Vagina (tissue), 2 donors: ENCODE measurements around the gene CFAP46. TPM values are rescaled to one million over a fixed set of nuclear protein-coding genes. Genes with fewer than 3 reads are reported as not detected.
"Not testable (repeated sequence)": the region's sequence is repeated elsewhere in the genome, so short reads cannot be mapped to it uniquely, and the experiment has no call there.

Experiments
- DNase-seq, 2 donors: peaks; one replicate each; pipeline ENCODE4 v3.0.0-alpha.2; 2017; ENCODE audit errors: extremely low spot score in 2 of 2
- H3K27ac ChIP-seq: fragments of 200-600 bp; sonication (generic); one replicate; pipeline ENCODE4 v1.5.1; 2019
- H3K27me3 ChIP-seq: fragments of 200-600 bp; sonication (generic); one replicate; pipeline ENCODE4 v1.5.1; 2019
- H3K36me3 ChIP-seq, 2 donors: fragments of 200-600 bp; sonication (generic); one replicate each; pipeline ENCODE4 v1.5.1; 2017 to 2019
- H3K4me1 ChIP-seq: fragments of 200-600 bp; sonication (generic); one replicate; pipeline ENCODE4 v1.5.1; 2019
- H3K4me3 ChIP-seq, 2 donors: fragments of 200-600 bp; sonication (generic); 1 replicate in 1 of 2; 2 replicates in 1 of 2; pipeline ENCODE4 v1.5.1; 2016 to 2019
- H3K9me3 ChIP-seq: fragments of 200-600 bp; sonication (generic); one replicate; pipeline ENCODE4 v1.5.1; 2019
- POLR2A ChIP-seq, 2 donors: fragments of 450-650 bp; IDR thresholded peaks; one replicate each; pipeline ENCODE4 v1.6.1; 2017; ENCODE audit warnings: antibody characterized with exemption in 2 of 2, mild to moderate bottlenecking in 2 of 2, moderate library complexity in 2 of 2
- POLR2AphosphoS5 ChIP-seq, 2 donors: sonication (generic); formaldehyde crosslinking; IDR thresholded peaks; one replicate each; pipeline ENCODE4 v1.9.0; 2017; ENCODE audit warnings: antibody characterized with exemption in 2 of 2, mild to moderate bottlenecking in 2 of 2, low read depth in 1 of 2; ENCODE audit not compliant: insufficient read depth in 1 of 2
- intact Hi-C: fragments of 100-400 bp; cut with DNase I; formaldehyde crosslinking; loops from one replicate; pipeline ENCODE4 v1.15.1; 2023
- total RNA-seq: library from RNA; depleted of rRNA; stranded (reverse); fragments of >200 nt; gene quantifications from one replicate; pipeline ENCODE4 v1.2.3, GENCODE V29; 2016
- TF ChIP-seq, protein P1 (sequence below), 3 experiments: fragments of 450-650 bp in 2 of 3; fragments of 200-600 bp in 1 of 3; sonication (generic) in 1 of 3; IDR thresholded peaks; one replicate each; pipeline ENCODE4 v1.5.1; 2017 to 2019; ENCODE audit warnings: antibody characterized with exemption in 3 of 3, mild to moderate bottlenecking in 2 of 3, moderate library complexity in 2 of 3

CFAP46 gene
- total RNA-seq, 1 donor from 2014 or later, result not detected

DNA sequence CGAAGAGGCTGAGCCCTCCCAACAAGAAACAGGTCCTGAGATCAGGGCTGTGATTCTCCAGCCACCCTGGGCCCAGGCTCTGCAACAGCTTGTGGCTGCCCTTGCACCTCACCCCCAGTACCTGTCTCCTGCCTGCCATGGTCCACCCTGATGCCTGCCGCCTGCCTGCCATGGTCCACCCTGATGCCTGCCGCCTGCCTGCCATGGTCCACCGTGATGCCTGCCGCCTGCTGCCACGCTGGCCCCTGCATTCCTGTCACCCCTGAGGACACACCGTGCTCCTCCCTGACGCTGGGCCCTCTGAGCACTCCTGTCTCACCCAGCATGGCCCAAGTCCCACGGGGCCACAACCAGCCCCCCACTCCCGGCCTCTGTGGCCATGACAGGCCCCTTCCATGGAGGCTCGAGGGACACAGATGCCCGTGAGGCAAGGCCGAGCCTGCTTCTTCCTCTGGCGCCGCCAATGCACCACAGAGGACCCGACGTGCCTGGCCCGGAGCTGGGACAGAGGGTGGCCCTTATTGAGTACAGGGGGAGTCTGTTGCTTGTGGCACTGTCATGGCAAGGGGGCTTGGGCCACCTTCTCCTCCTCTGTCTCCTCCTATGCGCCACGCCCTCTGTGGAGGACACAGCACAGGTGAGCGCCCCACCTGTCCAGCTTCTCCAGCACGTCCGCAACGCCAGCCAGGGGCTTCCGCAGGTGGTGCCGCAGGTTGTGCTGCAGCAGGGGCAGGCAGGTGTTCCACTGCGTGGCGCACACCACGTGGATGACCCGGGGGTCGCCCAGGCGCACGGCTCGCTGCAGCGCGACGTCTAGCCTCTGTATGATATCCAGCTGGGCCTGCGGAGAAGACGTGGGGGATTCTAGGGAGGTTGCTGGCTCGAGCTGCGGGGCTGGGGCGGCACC lies 18.1 kb downstream of the CFAP46 start:
- no peak for DNase-seq
- no peaks in the 10 kb centered on the region for H3K9me3 ChIP-seq
- no peaks in the 10 kb centered on the region for H3K4me1 ChIP-seq
- no peaks in the 10 kb centered on the region for H3K36me3 ChIP-seq
- no peak overlapping the region for H3K27ac ChIP-seq
- H3K4me3 ChIP-seq, result no peak overlapping the region
- intact Hi-C loops, result no loop called here
- no peaks in the 10 kb centered on the region for H3K27me3 ChIP-seq
- TF ChIP-seq POLR2A (IDR thresholded peaks at IDR 0.05) (no peak), POLR2AphosphoS5 (IDR thresholded peaks at IDR 0.05; ENCODE audit: insufficient read depth in 1 of 2, low read depth in 1 of 2) (no peak)
- TF ChIP-seq, protein P1, sequence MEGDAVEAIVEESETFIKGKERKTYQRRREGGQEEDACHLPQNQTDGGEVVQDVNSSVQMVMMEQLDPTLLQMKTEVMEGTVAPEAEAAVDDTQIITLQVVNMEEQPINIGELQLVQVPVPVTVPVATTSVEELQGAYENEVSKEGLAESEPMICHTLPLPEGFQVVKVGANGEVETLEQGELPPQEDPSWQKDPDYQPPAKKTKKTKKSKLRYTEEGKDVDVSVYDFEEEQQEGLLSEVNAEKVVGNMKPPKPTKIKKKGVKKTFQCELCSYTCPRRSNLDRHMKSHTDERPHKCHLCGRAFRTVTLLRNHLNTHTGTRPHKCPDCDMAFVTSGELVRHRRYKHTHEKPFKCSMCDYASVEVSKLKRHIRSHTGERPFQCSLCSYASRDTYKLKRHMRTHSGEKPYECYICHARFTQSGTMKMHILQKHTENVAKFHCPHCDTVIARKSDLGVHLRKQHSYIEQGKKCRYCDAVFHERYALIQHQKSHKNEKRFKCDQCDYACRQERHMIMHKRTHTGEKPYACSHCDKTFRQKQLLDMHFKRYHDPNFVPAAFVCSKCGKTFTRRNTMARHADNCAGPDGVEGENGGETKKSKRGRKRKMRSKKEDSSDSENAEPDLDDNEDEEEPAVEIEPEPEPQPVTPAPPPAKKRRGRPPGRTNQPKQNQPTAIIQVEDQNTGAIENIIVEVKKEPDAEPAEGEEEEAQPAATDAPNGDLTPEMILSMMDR (IDR thresholded peaks at IDR 0.05), result no peak

- H3K27me3 ChIP-seq, H3K4me1 ChIP-seq, intact Hi-C loops, H3K9me3 ChIP-seq, H3K4me3 ChIP-seq, H3K36me3 ChIP-seq, H3K27ac ChIP-seq, DNase-seq: not testable (repeated sequence)
Observed at GRCh38 chr10:132923384-132923783, 19.0 kb downstream of the CFAP46 start.

- Histone ChIP-seq H3K4me3 (no peak overlapping the region), H3K27ac (no peak overlapping the region), H3K4me1 (no peaks in the 10 kb centered on the region), H3K9me3 (no peaks in the 10 kb centered on the region), H3K27me3 (no peaks in the 10 kb centered on the region), H3K36me3 (no peaks in the 10 kb centered on the region)
- no peak for DNase-seq
- TF ChIP-seq, protein P1 (IDR thresholded peaks at IDR 0.05), result no peak
- TF ChIP-seq POLR2A (IDR thresholded peaks at IDR 0.05) (no peak), POLR2AphosphoS5 (IDR thresholded peaks at IDR 0.05; ENCODE audit: insufficient read depth in 1 of 2, low read depth in 1 of 2) (no peak)
- intact Hi-C loops, result no loop called here
Observed at GRCh38 chr10:132922872-132923271, 19.5 kb downstream of the CFAP46 start.

DNA sequence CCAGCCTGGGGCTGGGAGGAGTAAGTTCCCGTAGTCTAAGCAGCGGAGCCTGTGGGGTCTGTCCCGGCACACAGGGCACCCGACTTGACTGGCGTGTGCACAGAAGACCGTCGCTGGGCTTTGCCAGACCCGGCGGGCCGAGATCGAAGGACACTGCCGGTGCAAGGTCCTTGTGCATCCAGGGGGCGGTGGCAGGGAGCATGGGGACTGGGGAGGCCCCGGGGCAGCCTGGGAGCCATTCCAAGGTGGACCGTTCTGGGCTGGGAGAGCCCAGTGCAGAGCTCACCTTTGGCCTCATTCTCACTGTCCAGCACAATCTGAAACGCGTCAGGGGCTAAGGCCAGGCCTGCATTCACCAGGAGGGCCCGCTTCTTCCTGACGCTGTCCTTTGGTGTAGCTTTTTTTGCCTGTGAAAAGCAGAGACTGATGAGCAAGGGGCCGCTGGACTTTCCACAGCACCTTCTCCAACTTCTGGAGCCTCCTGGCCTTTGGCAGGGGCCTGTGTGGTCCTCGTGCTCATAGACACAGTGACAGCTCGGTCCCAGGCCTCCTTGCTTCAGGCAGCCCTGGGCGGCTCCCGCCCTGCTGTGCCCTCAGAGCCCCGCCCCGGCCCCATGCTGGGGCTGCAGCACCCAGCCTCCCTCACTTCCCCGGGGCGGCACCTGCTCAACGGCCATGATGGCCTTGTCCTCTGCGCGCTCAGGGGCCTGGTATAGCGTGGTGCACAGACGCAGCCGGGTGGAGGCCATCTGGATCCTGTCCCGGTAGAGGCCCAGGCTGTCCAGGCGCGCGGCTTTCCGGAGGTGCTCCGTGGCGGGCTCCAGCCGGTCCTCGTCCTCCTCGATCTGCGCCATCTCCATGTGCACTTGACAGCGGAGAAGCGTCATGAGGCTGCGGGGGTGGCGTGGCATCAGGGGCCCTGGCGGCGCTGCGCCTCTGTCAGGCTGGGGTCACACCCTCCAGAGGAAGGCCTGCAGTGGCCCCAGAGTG lies 20.3 kb downstream of the CFAP46 start:
- DNase-seq, result no peak
- TF ChIP-seq, protein P1 (IDR thresholded peaks at IDR 0.05), result no peak
- TF ChIP-seq POLR2AphosphoS5 (IDR thresholded peaks at IDR 0.05; ENCODE audit: insufficient read depth in 1 of 2, low read depth in 1 of 2) (no peak), POLR2A (IDR thresholded peaks at IDR 0.05) (no peak)
- Histone ChIP-seq H3K27ac (no peak overlapping the region), H3K27me3 (no peaks in the 10 kb centered on the region), H3K9me3 (no peaks in the 10 kb centered on the region), H3K36me3 (no peaks in the 10 kb centered on the region), H3K4me1 (no peaks in the 10 kb centered on the region), H3K4me3 (no peak overlapping the region)
- intact Hi-C loops, result no loop called here

DNA sequence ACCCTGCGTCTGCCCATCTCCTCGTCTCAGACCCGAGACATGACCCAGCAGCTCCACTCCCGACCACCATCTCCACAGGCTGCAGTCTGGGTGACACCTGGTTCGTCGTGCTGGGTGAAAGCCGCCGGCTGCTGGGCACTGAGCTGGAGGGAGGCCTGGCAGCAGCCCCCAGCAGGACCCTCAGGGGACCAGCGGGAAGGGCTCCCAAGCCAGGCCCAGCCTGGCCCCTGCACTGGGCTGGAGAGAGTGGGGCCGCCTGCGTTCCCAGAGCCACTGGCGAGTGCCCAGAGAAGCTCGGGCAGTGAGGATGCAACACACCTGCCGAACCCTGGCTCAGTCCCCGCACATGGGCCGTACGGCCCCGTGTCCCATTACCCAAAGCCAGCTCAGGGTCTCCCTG lies 21.3 kb downstream of the CFAP46 start:
- Histone ChIP-seq H3K36me3 (no peaks in the 10 kb centered on the region), H3K4me3 (no peak overlapping the region), H3K4me1 (no peaks in the 10 kb centered on the region), H3K27ac (no peak overlapping the region), H3K27me3 (no peaks in the 10 kb centered on the region), H3K9me3 (no peaks in the 10 kb centered on the region)
- TF ChIP-seq, protein P1 (IDR thresholded peaks at IDR 0.05), result no peak
- no peak for TF ChIP-seq POLR2A (IDR thresholded peaks at IDR 0.05)
- TF ChIP-seq POLR2AphosphoS5 (IDR thresholded peaks at IDR 0.05; ENCODE audit: insufficient read depth in 1 of 2, low read depth in 1 of 2), result no peak
- intact Hi-C loops, result no loop called here
- no peak for DNase-seq
